K562 (cell line): ENCODE data around the gene CALCA. TPM values are rescaled to one million over a fixed set of nuclear protein-coding genes. Genes with fewer than 3 reads are reported as not detected.

Experiments used
- SMAD3 ChIP-seq: fragments of 450-650 bp; formaldehyde crosslinking; conservative IDR thresholded peaks from 2 replicates; pipeline ENCODE4 v1.4.0; 2020; ENCODE audit warnings: mild to moderate bottlenecking
- polyA plus RNA-seq, 8 experiments: library from polyadenylated mRNA; depleted of rRNA in 4 of 8; stranded (reverse) in 5 of 8; unstranded in 3 of 8; fragments of >200 nt; fragmentation: Nextera tagmentation in 2 of 8; fragmentation: Illumina TruSeq in 1 of 8; extraction: Ambion mirVana in 2 of 8; extraction: Trizol in 1 of 8; gene quantifications; 2 replicates each; pipeline versions ENCODE4 v1.2.1 to v1.2.3, GENCODE V29; 2011 to 2014; ENCODE audit warnings: inconsistent platforms in 1 of 8, missing spikeins in 1 of 8
- total RNA-seq, 7 experiments: library from RNA; depleted of rRNA in 6 of 7; stranded (reverse); fragments of >200 nt in 6 of 7; fragmentation: Illumina TruSeq in 2 of 7; extraction: Trizol in 2 of 7; gene quantifications; 2 replicates each; pipeline versions ENCODE4 v1.2.1 to v1.2.3, GENCODE V29; 2011 to 2021; ENCODE audit warnings: low replicate concordance in 1 of 7
- TF ChIP-seq, protein P1 (sequence below), 2 experiments: fragments of 450-650 bp; formaldehyde crosslinking in 1 of 2; IDR thresholded peaks; 2 replicates each; pipeline versions ENCODE4 v1.4.0 to v1.6.1; 2014 to 2020; ENCODE audit warnings: mild to moderate bottlenecking in 2 of 2, borderline replicate concordance in 1 of 2, low read depth in 1 of 2
- TF ChIP-seq, protein P2 (sequence below): fragments of 250-450 bp; sonication (Bioruptor Pico); IDR thresholded peaks from 2 replicates; pipeline ENCODE4 v1.5.0; 2021

The CALCA gene
- total and polyA plus RNA-seq, 9 of the 15 experiments (the other 6 are each of a cell fraction or from before 2014, with no cell fraction given): 0.07 TPM; not detected in 8

DNA sequence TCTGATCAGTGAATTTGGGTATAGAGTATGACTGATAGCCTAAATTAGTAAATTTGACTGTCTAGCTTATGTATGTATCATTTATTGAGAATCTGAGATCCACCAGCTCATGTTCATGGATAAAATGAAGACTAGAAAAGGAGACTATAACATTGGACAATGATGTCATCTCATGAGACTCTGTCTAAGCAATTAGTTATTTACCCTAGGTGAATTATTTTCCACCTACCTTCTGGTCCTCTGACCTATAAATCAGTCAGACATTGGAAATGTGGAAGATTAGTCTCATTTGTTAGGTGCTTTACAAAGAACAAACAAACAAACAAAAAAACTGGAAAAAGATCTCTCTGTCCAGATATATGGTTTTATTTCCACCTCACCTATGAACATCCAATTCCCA lies 38.7 kb upstream of the CALCA start (continued):
- TF ChIP-seq, protein P1, sequence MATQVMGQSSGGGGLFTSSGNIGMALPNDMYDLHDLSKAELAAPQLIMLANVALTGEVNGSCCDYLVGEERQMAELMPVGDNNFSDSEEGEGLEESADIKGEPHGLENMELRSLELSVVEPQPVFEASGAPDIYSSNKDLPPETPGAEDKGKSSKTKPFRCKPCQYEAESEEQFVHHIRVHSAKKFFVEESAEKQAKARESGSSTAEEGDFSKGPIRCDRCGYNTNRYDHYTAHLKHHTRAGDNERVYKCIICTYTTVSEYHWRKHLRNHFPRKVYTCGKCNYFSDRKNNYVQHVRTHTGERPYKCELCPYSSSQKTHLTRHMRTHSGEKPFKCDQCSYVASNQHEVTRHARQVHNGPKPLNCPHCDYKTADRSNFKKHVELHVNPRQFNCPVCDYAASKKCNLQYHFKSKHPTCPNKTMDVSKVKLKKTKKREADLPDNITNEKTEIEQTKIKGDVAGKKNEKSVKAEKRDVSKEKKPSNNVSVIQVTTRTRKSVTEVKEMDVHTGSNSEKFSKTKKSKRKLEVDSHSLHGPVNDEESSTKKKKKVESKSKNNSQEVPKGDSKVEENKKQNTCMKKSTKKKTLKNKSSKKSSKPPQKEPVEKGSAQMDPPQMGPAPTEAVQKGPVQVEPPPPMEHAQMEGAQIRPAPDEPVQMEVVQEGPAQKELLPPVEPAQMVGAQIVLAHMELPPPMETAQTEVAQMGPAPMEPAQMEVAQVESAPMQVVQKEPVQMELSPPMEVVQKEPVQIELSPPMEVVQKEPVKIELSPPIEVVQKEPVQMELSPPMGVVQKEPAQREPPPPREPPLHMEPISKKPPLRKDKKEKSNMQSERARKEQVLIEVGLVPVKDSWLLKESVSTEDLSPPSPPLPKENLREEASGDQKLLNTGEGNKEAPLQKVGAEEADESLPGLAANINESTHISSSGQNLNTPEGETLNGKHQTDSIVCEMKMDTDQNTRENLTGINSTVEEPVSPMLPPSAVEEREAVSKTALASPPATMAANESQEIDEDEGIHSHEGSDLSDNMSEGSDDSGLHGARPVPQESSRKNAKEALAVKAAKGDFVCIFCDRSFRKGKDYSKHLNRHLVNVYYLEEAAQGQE (IDR thresholded peaks at IDR 0.05; ENCODE audit: borderline replicate concordance): no peak
- TF ChIP-seq, protein P1 (CRISPR knock-in tag; IDR thresholded peaks at IDR 0.05; ENCODE audit: low read depth): no peak
- TF ChIP-seq, protein P2, sequence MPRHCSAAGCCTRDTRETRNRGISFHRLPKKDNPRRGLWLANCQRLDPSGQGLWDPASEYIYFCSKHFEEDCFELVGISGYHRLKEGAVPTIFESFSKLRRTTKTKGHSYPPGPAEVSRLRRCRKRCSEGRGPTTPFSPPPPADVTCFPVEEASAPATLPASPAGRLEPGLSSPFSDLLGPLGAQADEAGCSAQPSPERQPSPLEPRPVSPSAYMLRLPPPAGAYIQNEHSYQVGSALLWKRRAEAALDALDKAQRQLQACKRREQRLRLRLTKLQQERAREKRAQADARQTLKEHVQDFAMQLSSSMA: no peak
- no peak for TF ChIP-seq SMAD3 (CRISPR knock-in tag)
